Measurements from ENCODE around the gene KPNA1. TPM values are rescaled to one million over a fixed set of nuclear protein-coding genes. Genes with fewer than 3 reads are reported as not detected.

KPNA1 gene
- total RNA-seq, 4 donors from 2014 or later, result 25.0 to 49.5 (median 37.0) TPM

GRCh38 chr3:122553171-122553570 lies 38.4 kb upstream of the KPNA1 start:
- WGBS, result 68% methylated on average over 3 of the region's 3 CpGs
- TF ChIP-seq EP300 (IDR thresholded peaks at IDR 0.05), result no peak
- TF ChIP-seq POLR2A (IDR thresholded peaks at IDR 0.05), result no peak
- no peaks in the 10 kb centered on the region for H3K9me3 ChIP-seq
- no peak overlapping the region for H3K4me3 ChIP-seq
- peaks cover 79% of the 10 kb centered on the region for H3K36me3 ChIP-seq
- H3K27ac ChIP-seq, result no peak overlapping the region
- no peaks in the 10 kb centered on the region for H3K27me3 ChIP-seq
- H3K4me1 ChIP-seq, result no peaks in the 10 kb centered on the region
- no peak for DNase-seq (ENCODE audit: low spot score in 2 of 2)

- no peak overlapping the region for H3K27ac ChIP-seq
- H3K27me3 ChIP-seq, result no peaks in the 10 kb centered on the region
- no peak for DNase-seq (ENCODE audit: low spot score in 2 of 2)
- TF ChIP-seq POLR2A (IDR thresholded peaks at IDR 0.05), result no peak
- TF ChIP-seq CTCF (IDR thresholded peaks at IDR 0.05), result no peak
- no peak for TF ChIP-seq POLR2AphosphoS5 (IDR thresholded peaks at IDR 0.05)
- no peak for TF ChIP-seq EP300 (IDR thresholded peaks at IDR 0.05)
- no peak overlapping the region for H3K4me3 ChIP-seq
- peaks cover 71% of the 10 kb centered on the region for H3K36me3 ChIP-seq
- H3K9me3 ChIP-seq, result no peaks in the 10 kb centered on the region
- 79% methylated on average over 1 of the region's 1 CpG for WGBS
- H3K4me1 ChIP-seq, result no peaks in the 10 kb centered on the region
These were observed 33.9 kb upstream of the KPNA1 start for GRCh38 chr3:122548619-122549018.

- H3K36me3 ChIP-seq, result peaks cover 76% of the 10 kb centered on the region
- 71% methylated on average over 3 of the region's 3 CpGs for WGBS
- H3K27me3 ChIP-seq, result no peaks in the 10 kb centered on the region
These were observed 33.3 kb upstream of the KPNA1 start for GRCh38 chr3:122548076-122548475.

GRCh38 chr3:122546151-122546550 lies 31.4 kb upstream of the KPNA1 start:
- H3K27ac ChIP-seq, result no peak overlapping the region
- peaks cover 67% of the 10 kb centered on the region for H3K36me3 ChIP-seq
- TF ChIP-seq POLR2A (IDR thresholded peaks at IDR 0.05), result no peak
- no peak for TF ChIP-seq CTCF (IDR thresholded peaks at IDR 0.05)
- TF ChIP-seq EP300 (IDR thresholded peaks at IDR 0.05), result no peak
- TF ChIP-seq POLR2AphosphoS5 (IDR thresholded peaks at IDR 0.05), result no peak
- H3K4me1 ChIP-seq, result no peaks in the 10 kb centered on the region
- 94% methylated on average over 5 of the region's 5 CpGs for WGBS
- H3K27me3 ChIP-seq, result no peaks in the 10 kb centered on the region
- no peak for DNase-seq (ENCODE audit: low spot score in 2 of 2)
- H3K4me3 ChIP-seq, result no peak overlapping the region
- no peaks in the 10 kb centered on the region for H3K9me3 ChIP-seq

More at GRCh38 chr3:122548076-122548475, 33.3 kb upstream of the KPNA1 start:
- TF ChIP-seq POLR2A (IDR thresholded peaks at IDR 0.05) (no peak), POLR2AphosphoS5 (IDR thresholded peaks at IDR 0.05) (no peak), CTCF (IDR thresholded peaks at IDR 0.05) (no peak), EP300 (IDR thresholded peaks at IDR 0.05) (no peak)
- Histone ChIP-seq H3K4me3 (no peak overlapping the region), H3K9me3 (no peaks in the 10 kb centered on the region), H3K4me1 (no peaks in the 10 kb centered on the region), H3K27ac (no peak overlapping the region)
- no peak for DNase-seq (ENCODE audit: low spot score in 2 of 2)

GRCh38 chr3:122538956-122539490 lies 24.3 kb upstream of the KPNA1 start:
- H3K27ac ChIP-seq, result no peak overlapping the region
- H3K4me1 ChIP-seq, result no peaks in the 10 kb centered on the region
- peaks cover 59% of the 10 kb centered on the region for H3K36me3 ChIP-seq
- H3K27me3 ChIP-seq, result no peaks in the 10 kb centered on the region
- no peaks in the 10 kb centered on the region for H3K9me3 ChIP-seq
- DNase-seq (ENCODE audit: low spot score in 2 of 2), result no peak
- H3K4me3 ChIP-seq, result no peak overlapping the region
- WGBS, result 88% methylated on average over 7 of the region's 7 CpGs
- no peak for TF ChIP-seq EP300 (IDR thresholded peaks at IDR 0.05)
- TF ChIP-seq CTCF (IDR thresholded peaks at IDR 0.05), result no peak
- no peak for TF ChIP-seq POLR2AphosphoS5 (IDR thresholded peaks at IDR 0.05)
- no peak for TF ChIP-seq POLR2A (IDR thresholded peaks at IDR 0.05)

GRCh38 chr3:122536632-122537001 lies 21.9 kb upstream of the KPNA1 start:
- Histone ChIP-seq H3K9me3 (no peaks in the 10 kb centered on the region), H3K27me3 (no peaks in the 10 kb centered on the region), H3K4me3 (no peak overlapping the region), H3K4me1 (no peaks in the 10 kb centered on the region), H3K27ac (no peak overlapping the region), H3K36me3 (peaks cover 73% of the 10 kb centered on the region)
- TF ChIP-seq EP300 (IDR thresholded peaks at IDR 0.05) (no peak), CTCF (IDR thresholded peaks at IDR 0.05) (no peak), POLR2A (IDR thresholded peaks at IDR 0.05) (no peak), POLR2AphosphoS5 (IDR thresholded peaks at IDR 0.05) (no peak)
- WGBS, result 81% methylated on average over 3 of the region's 3 CpGs
- no peak for DNase-seq (ENCODE audit: low spot score in 2 of 2)
